ENCODE results near the gene HLA-DRB1. TPM values are rescaled to one million over a fixed set of nuclear protein-coding genes. Genes with fewer than 3 reads are reported as not detected.

Gene HLA-DRB1
- total RNA-seq, 1 donor from 2014 or later, result 4.7 TPM

- no peaks in the 10 kb centered on the region for H3K9me3 Mint-ChIP-seq
- DNase-seq (ENCODE audit: low spot score), result no peak
- H3K4me1 Mint-ChIP-seq, result no peaks in the 10 kb centered on the region
- Histone ChIP-seq H3F3A (ENCODE audit: low read depth) (no peaks in the 10 kb centered on the region), H4K20me1 (ENCODE audit: low read depth) (no peaks in the 10 kb centered on the region), H3K9me3 (ENCODE audit: low read depth) (no peaks in the 10 kb centered on the region), H3K9ac (no peak overlapping the region), H2AFZ (replicated peaks) (no peak overlapping the region), H3K27me3 (no peaks in the 10 kb centered on the region), H3K79me2 (ENCODE audit: low read depth) (no peaks in the 10 kb centered on the region), H3K4me1 (peaks cover 4% of the 10 kb centered on the region), H3K27ac (no peak overlapping the region), H3K4me3 (no peak overlapping the region), H3K4me2 (no peak overlapping the region), H3K36me3 (no peaks in the 10 kb centered on the region)
- no peaks in the 10 kb centered on the region for H3K27me3 Mint-ChIP-seq (ENCODE audit: insufficient read depth, low read depth)
- TF ChIP-seq EZH2 (IDR thresholded peaks at IDR 0.05), result no peak
- H3K36me3 Mint-ChIP-seq, result no peaks in the 10 kb centered on the region
- no peak overlapping the region for H3K4me3 Mint-ChIP-seq
- H3K27ac Mint-ChIP-seq, result no peak overlapping the region
These were observed 17.8 kb upstream of the HLA-DRB1 start for GRCh38 chr6:32607263-32607987.

GRCh38 chr6:32604434-32604877 lies 14.8 kb upstream of the HLA-DRB1 start:
- Mint-ChIP-seq H3K27me3 (ENCODE audit: insufficient read depth, low read depth) (peaks cover 2% of the 10 kb centered on the region), H3K4me3 (no peak overlapping the region), H3K36me3 (no peaks in the 10 kb centered on the region), H3K27ac (no peak overlapping the region), H3K9me3 (peaks cover 3% of the 10 kb centered on the region), H3K4me1 (no peaks in the 10 kb centered on the region)
- no peaks in the 10 kb centered on the region for H3K27me3 ChIP-seq
- no peak for TF ChIP-seq CTCF (IDR thresholded peaks at IDR 0.05)
- TF ChIP-seq EZH2 (IDR thresholded peaks at IDR 0.05), result no peak
- TF ChIP-seq EZH2phosphoT487 (IDR thresholded peaks at IDR 0.05), result no peak
- H3K4me1 ChIP-seq, result peaks cover 3% of the 10 kb centered on the region
- no peak overlapping the region for H3K4me3 ChIP-seq
- no peak overlapping the region for H3K27ac ChIP-seq
- no peaks in the 10 kb centered on the region for H3K36me3 ChIP-seq
- no peak overlapping the region for H2AFZ ChIP-seq (replicated peaks)
- no peaks in the 10 kb centered on the region for H3F3A ChIP-seq (ENCODE audit: low read depth)
- H3K9me3 ChIP-seq (ENCODE audit: low read depth), result peaks cover 4% of the 10 kb centered on the region
- no peaks in the 10 kb centered on the region for H4K20me1 ChIP-seq (ENCODE audit: low read depth)
- DNase-seq (ENCODE audit: low spot score), result no peak
- no peak overlapping the region for H3K4me2 ChIP-seq
- no peaks in the 10 kb centered on the region for H3K79me2 ChIP-seq (ENCODE audit: low read depth)
- H3K9ac ChIP-seq, result no peak overlapping the region

GRCh38 chr6:32603888-32604287 lies 14.2 kb upstream of the HLA-DRB1 start:
- H2AFZ ChIP-seq (replicated peaks), result no peak overlapping the region
- no peak overlapping the region for H3K4me2 ChIP-seq
- H3K4me1 Mint-ChIP-seq, result no peaks in the 10 kb centered on the region
- H3K79me2 ChIP-seq (ENCODE audit: low read depth), result no peaks in the 10 kb centered on the region
- no peaks in the 10 kb centered on the region for H3K36me3 ChIP-seq
- no peak overlapping the region for H3K4me3 ChIP-seq
- H3K36me3 Mint-ChIP-seq, result no peaks in the 10 kb centered on the region
- no peak overlapping the region for H3K27ac Mint-ChIP-seq
- H3K9me3 ChIP-seq (ENCODE audit: low read depth), result peaks cover 9% of the 10 kb centered on the region
- H3F3A ChIP-seq (ENCODE audit: low read depth), result no peaks in the 10 kb centered on the region
- no peak for DNase-seq (ENCODE audit: low spot score)
- no peaks in the 10 kb centered on the region for H3K27me3 ChIP-seq
- H4K20me1 ChIP-seq (ENCODE audit: low read depth), result no peaks in the 10 kb centered on the region
- no peak overlapping the region for H3K4me3 Mint-ChIP-seq
- TF ChIP-seq EZH2 (IDR thresholded peaks at IDR 0.05) (no peak), EZH2phosphoT487 (IDR thresholded peaks at IDR 0.05) (no peak), CTCF (IDR thresholded peaks at IDR 0.05) (no peak)
- H3K9ac ChIP-seq, result no peak overlapping the region
- H3K27ac ChIP-seq, result no peak overlapping the region
- peaks cover 5% of the 10 kb centered on the region for H3K9me3 Mint-ChIP-seq
- peaks cover 2% of the 10 kb centered on the region for H3K27me3 Mint-ChIP-seq (ENCODE audit: insufficient read depth, low read depth)
- H3K4me1 ChIP-seq, result no peaks in the 10 kb centered on the region

GRCh38 chr6:32603222-32603621 lies 13.6 kb upstream of the HLA-DRB1 start:
- Mint-ChIP-seq H3K9me3 (peaks cover 12% of the 10 kb centered on the region), H3K27me3 (ENCODE audit: insufficient read depth, low read depth) (peaks cover 2% of the 10 kb centered on the region), H3K36me3 (no peaks in the 10 kb centered on the region), H3K27ac (no peak overlapping the region), H3K4me1 (no peaks in the 10 kb centered on the region), H3K4me3 (no peak overlapping the region)
- H3K27ac ChIP-seq, result no peak overlapping the region
- H3K27me3 ChIP-seq, result no peaks in the 10 kb centered on the region
- no peak overlapping the region for H3K4me3 ChIP-seq
- no peaks in the 10 kb centered on the region for H3K36me3 ChIP-seq
- TF ChIP-seq EZH2 (IDR thresholded peaks at IDR 0.05) (no peak), CTCF (IDR thresholded peaks at IDR 0.05) (no peak), EZH2phosphoT487 (IDR thresholded peaks at IDR 0.05) (no peak)
- H3K9ac ChIP-seq, result no peak overlapping the region
- peaks cover 16% of the 10 kb centered on the region for H3K9me3 ChIP-seq (ENCODE audit: low read depth)
- H3K79me2 ChIP-seq (ENCODE audit: low read depth), result no peaks in the 10 kb centered on the region
- no peak overlapping the region for H3K4me2 ChIP-seq
- no peak overlapping the region for H2AFZ ChIP-seq (replicated peaks)
- DNase-seq (ENCODE audit: low spot score), result no peak
- H3K4me1 ChIP-seq, result no peaks in the 10 kb centered on the region
- H3F3A ChIP-seq (ENCODE audit: low read depth), result no peaks in the 10 kb centered on the region
- H4K20me1 ChIP-seq (ENCODE audit: low read depth), result no peaks in the 10 kb centered on the region

Measured in neural progenitor cell (in vitro differentiated cells).